ENCODE measurements around the gene RTP5.

DNA sequence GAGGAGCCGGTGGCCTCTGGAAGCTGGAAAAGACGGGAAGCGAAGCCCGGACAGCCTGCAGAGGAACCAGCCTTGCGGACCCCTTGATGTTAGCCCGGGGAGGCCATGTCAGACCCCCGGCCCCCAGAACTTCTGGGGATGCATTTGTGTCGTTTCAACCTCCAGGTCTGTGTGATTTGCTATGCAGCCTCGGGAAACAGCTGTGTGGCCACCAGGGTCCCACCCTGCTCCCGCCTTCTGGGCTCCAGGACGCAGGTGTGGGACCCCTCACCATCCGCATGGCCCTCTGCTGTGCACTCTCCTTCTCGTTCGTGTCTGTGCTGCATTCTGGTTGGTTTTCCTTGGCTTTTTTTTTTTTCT lies 47.3 kb upstream of the RTP5 start:
- TF ChIP-seq EP300 (IDR thresholded peaks at IDR 0.05; ENCODE audit: borderline replicate concordance) = no peak
- no peak for TF ChIP-seq NFIC (IDR thresholded peaks at IDR 0.05)
- TF ChIP-seq YY1 (IDR thresholded peaks at IDR 0.05; ENCODE audit: low read depth) = no peak
- TF ChIP-seq RAD21 (IDR thresholded peaks at IDR 0.05; ENCODE audit: low read depth) = no peak
- TF ChIP-seq CEBPB (IDR thresholded peaks at IDR 0.05) = no peak
- no peak for TF ChIP-seq ZBTB7A (IDR thresholded peaks at IDR 0.05; ENCODE audit: low read depth)
- no peak for TF ChIP-seq CREB1 (IDR thresholded peaks at IDR 0.05; ENCODE audit: low read depth)
- TF ChIP-seq, protein P1, sequence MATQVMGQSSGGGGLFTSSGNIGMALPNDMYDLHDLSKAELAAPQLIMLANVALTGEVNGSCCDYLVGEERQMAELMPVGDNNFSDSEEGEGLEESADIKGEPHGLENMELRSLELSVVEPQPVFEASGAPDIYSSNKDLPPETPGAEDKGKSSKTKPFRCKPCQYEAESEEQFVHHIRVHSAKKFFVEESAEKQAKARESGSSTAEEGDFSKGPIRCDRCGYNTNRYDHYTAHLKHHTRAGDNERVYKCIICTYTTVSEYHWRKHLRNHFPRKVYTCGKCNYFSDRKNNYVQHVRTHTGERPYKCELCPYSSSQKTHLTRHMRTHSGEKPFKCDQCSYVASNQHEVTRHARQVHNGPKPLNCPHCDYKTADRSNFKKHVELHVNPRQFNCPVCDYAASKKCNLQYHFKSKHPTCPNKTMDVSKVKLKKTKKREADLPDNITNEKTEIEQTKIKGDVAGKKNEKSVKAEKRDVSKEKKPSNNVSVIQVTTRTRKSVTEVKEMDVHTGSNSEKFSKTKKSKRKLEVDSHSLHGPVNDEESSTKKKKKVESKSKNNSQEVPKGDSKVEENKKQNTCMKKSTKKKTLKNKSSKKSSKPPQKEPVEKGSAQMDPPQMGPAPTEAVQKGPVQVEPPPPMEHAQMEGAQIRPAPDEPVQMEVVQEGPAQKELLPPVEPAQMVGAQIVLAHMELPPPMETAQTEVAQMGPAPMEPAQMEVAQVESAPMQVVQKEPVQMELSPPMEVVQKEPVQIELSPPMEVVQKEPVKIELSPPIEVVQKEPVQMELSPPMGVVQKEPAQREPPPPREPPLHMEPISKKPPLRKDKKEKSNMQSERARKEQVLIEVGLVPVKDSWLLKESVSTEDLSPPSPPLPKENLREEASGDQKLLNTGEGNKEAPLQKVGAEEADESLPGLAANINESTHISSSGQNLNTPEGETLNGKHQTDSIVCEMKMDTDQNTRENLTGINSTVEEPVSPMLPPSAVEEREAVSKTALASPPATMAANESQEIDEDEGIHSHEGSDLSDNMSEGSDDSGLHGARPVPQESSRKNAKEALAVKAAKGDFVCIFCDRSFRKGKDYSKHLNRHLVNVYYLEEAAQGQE (IDR thresholded peaks at IDR 0.05; ENCODE audit: low read depth) = no peak
- no peak for TF ChIP-seq TCF12 (IDR thresholded peaks at IDR 0.05; ENCODE audit: low read depth)
- TF ChIP-seq TAF1 (IDR thresholded peaks at IDR 0.05; ENCODE audit: low read depth) = no peak

All from Ishikawa (cell line).